Astrocyte (in vitro differentiated cells and primary cell): ENCODE measurements around the gene EXOSC7.

ENCODE experiments used
- EZH2 ChIP-seq: IDR thresholded peaks from 2 replicates; pipeline ENCODE4 v1.6.1; 2012; ENCODE audit warnings: mild to moderate bottlenecking, low read length, inconsistent platforms; ENCODE audit not compliant: insufficient read depth
- TF ChIP-seq, protein P1 (sequence below): IDR thresholded peaks from 2 replicates; pipeline ENCODE4 v1.5.1; 2011; ENCODE audit warnings: low read depth, mild to moderate bottlenecking, inconsistent platforms, low read length, moderate library complexity; ENCODE audit not compliant: insufficient read depth

DNA sequence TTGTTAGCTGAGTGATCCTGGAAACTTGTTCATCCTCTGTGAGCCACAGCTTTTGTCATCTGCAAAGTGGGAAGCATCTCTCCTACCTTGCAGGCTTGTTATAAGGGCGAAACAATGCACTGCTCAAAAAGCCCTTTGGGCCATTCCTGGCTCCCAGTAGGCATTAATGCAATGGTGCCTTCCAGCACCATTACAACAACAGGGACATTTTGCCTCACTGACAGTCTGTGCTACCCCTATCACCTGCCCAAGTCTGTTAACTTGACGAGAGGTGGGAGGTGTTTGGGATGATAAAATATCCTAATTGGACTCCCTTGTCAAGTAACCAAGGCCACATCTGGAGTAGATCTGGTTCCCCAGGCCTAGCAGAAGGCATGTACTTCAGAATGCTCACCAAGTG is 44.3 kb upstream of the EXOSC7 start:
- TF ChIP-seq EZH2 = no peak
- TF ChIP-seq, protein P1, sequence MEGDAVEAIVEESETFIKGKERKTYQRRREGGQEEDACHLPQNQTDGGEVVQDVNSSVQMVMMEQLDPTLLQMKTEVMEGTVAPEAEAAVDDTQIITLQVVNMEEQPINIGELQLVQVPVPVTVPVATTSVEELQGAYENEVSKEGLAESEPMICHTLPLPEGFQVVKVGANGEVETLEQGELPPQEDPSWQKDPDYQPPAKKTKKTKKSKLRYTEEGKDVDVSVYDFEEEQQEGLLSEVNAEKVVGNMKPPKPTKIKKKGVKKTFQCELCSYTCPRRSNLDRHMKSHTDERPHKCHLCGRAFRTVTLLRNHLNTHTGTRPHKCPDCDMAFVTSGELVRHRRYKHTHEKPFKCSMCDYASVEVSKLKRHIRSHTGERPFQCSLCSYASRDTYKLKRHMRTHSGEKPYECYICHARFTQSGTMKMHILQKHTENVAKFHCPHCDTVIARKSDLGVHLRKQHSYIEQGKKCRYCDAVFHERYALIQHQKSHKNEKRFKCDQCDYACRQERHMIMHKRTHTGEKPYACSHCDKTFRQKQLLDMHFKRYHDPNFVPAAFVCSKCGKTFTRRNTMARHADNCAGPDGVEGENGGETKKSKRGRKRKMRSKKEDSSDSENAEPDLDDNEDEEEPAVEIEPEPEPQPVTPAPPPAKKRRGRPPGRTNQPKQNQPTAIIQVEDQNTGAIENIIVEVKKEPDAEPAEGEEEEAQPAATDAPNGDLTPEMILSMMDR = no peak
